ENCODE data around the gene ZNF91.

The ZNF91 gene

DNA sequence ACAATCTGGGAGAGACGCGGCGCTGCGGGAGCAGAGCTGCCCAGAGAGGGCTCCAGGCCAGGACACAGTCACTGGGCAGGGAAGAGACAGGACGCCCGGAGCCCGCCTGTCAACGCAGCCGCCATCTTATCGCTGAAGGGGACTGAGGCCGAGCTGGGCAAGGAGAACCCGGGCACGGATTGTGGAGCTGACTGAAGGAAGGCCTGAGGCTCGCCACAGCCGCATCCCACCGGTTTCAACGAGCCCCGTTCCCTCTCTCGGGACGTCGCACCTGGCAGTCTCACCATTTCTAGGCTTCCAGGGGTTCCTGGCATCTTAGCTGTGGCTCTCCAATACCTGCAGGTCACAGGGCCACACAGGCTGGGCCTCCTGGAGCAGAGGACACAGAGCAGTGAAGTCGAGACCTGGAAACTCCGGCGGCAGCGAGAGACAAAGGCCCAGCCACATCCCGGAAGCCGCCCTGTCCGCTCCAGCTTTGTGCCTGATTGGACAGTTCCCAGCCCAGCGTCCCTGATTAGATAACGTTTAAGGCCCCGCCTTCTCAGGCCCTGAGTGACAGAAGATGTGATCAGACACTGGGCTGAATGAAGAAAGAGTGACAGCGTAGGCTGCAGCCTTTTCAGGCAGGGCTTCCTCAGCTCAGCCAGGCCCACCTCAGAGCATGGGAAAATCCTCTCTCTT, at the start of gene ZNF91:
Gene ZNF91, minus strand, starts transcription at position 431 of the 681 bp plus-strand sequence. Its CDS starts 117 bp downstream, at position 314.
- CTCF ChIA-PET, result interaction anchor here (1.1 kb wide), 1 partner anchor 20 kb away, joined by 3 read pairs; no protein-coding TSS in a partner anchor
- DNase-seq (ENCODE audit: extremely low spot score), result peak; percentile 81
- POLR2A ChIA-PET, result interaction anchor here (0.6 to 1.1 kb wide), 2 partner anchors 292 to 353 kb away, joined by 3 read pairs; partner anchors contain the start of gene ZNF675
- TF ChIP-seq, protein P1, sequence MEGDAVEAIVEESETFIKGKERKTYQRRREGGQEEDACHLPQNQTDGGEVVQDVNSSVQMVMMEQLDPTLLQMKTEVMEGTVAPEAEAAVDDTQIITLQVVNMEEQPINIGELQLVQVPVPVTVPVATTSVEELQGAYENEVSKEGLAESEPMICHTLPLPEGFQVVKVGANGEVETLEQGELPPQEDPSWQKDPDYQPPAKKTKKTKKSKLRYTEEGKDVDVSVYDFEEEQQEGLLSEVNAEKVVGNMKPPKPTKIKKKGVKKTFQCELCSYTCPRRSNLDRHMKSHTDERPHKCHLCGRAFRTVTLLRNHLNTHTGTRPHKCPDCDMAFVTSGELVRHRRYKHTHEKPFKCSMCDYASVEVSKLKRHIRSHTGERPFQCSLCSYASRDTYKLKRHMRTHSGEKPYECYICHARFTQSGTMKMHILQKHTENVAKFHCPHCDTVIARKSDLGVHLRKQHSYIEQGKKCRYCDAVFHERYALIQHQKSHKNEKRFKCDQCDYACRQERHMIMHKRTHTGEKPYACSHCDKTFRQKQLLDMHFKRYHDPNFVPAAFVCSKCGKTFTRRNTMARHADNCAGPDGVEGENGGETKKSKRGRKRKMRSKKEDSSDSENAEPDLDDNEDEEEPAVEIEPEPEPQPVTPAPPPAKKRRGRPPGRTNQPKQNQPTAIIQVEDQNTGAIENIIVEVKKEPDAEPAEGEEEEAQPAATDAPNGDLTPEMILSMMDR (IDR thresholded peaks at IDR 0.05; ENCODE audit: control extremely low read depth, extremely low read depth, low read depth, missing control alignments), result no peak

DNA sequence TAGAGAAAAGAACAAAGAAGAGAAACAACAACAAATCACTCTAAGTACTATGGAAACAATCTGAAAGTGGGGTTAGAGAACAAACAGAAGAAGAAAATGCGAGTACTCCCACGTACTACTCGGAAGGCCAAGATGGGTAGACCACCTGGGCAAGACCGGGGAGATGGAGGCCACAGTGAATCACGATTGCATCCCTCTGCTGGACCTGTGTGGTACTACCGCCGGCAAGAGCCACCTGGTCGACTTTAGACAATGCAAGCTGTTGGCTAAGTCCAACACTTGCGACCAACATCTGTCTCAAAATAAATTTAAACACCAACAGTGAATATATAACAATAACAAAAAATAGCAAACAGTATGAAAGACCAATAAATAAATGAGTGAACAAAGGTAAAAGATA, 45.5 kb upstream of the ZNF91 start:
- TF ChIP-seq, protein P1 (IDR thresholded peaks at IDR 0.05; ENCODE audit: control extremely low read depth, extremely low read depth, low read depth, missing control alignments), result no peak
- no peak for DNase-seq (ENCODE audit: extremely low spot score)
- POLR2A ChIA-PET, result no interaction called here
- CTCF ChIA-PET, result no interaction called here

DNA sequence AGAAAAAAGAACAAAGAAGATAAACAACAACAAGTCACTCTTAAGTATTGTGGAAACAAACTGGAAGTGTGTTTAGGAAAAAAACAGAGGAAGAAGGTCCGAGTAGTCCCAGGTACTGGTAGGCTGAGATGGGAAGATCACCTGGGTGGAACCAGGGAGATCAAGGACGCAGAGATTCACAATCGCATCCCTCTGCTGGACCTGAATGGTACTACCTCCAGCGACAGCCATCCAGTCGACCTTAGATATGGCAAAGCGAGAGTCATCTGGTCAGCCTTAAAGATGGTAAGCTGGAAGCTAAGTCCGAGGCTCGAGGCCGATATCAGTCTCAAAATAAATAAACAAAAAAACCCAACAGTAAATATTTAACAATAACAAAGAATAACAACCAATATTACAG, 44.9 kb upstream of the ZNF91 start:
- ChIA-PET POLR2A (no interaction called here), CTCF (no interaction called here)
- TF ChIP-seq, protein P1 (IDR thresholded peaks at IDR 0.05; ENCODE audit: control extremely low read depth, extremely low read depth, low read depth, missing control alignments), result no peak
- DNase-seq (ENCODE audit: extremely low spot score), result no peak

DNA sequence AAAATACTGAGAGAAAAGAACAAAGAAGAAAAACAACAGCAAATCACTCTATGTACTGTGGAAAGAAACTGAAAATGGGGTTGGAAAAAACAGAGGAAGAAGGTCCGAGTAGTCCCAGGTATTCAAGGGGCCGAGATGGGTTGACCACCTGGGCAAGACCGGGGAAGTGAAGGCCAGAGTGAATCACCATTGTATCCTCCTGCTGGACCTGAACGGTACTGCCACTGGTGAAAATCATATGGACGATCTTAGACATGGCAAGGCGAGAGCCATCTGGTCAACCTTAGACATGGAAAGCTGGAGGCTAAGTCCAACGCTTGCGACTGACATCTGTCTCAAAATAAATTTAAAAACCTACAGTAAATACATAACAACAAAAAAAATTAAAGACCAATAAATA, 44.4 kb upstream of the ZNF91 start:
- TF ChIP-seq, protein P1 (IDR thresholded peaks at IDR 0.05; ENCODE audit: control extremely low read depth, extremely low read depth, low read depth, missing control alignments), result no peak
- DNase-seq (ENCODE audit: extremely low spot score), result no peak
- ChIA-PET POLR2A (no interaction called here), CTCF (no interaction called here)

- DNase-seq (ENCODE audit: extremely low spot score), result no peak
- TF ChIP-seq, protein P1 (IDR thresholded peaks at IDR 0.05; ENCODE audit: control extremely low read depth, extremely low read depth, low read depth, missing control alignments), result no peak
- ChIA-PET CTCF (no interaction called here), POLR2A (no interaction called here)
These were observed 42.6 kb upstream of the ZNF91 start for GRCh38 chr19:23437901-23438300.

DNA sequence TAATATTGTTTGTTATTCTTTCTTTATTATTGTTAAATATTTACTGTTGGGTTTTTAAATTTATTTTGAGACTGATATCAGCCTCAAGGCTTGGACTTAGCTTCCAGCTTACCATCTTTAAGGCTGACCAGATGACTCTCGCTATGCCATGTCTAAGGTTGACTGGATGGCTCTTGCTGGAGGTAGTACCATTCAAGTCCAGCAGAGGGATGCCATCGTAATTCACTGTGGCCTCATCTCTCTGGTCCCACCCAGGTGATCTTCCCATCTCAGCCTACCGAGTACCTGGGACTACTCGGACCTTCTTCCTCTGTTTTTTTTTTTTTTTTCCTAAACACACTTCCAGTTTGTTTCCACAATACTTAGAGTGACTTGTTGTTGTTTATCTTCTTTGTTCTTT, 41.7 kb upstream of the ZNF91 start:
- POLR2A ChIA-PET, result no interaction called here
- TF ChIP-seq, protein P1 (IDR thresholded peaks at IDR 0.05; ENCODE audit: control extremely low read depth, extremely low read depth, low read depth, missing control alignments), result no peak
- no peak for DNase-seq (ENCODE audit: extremely low spot score)
- CTCF ChIA-PET, result no interaction called here
